Fibroblast of skin of left biceps (primary cell): ENCODE measurements around the gene LMAN2.
"Not testable (repeated sequence)": the region's sequence is repeated elsewhere in the genome, so short reads cannot be mapped to it uniquely, and the experiment has no call there.

ENCODE experiments used
- DNase-seq, 2 experiments: peaks; one replicate each; pipeline ENCODE4 v3.0.0-alpha.2; 2013; ENCODE audit warnings: low read depth in 2 of 2

The LMAN2 gene

DNA sequence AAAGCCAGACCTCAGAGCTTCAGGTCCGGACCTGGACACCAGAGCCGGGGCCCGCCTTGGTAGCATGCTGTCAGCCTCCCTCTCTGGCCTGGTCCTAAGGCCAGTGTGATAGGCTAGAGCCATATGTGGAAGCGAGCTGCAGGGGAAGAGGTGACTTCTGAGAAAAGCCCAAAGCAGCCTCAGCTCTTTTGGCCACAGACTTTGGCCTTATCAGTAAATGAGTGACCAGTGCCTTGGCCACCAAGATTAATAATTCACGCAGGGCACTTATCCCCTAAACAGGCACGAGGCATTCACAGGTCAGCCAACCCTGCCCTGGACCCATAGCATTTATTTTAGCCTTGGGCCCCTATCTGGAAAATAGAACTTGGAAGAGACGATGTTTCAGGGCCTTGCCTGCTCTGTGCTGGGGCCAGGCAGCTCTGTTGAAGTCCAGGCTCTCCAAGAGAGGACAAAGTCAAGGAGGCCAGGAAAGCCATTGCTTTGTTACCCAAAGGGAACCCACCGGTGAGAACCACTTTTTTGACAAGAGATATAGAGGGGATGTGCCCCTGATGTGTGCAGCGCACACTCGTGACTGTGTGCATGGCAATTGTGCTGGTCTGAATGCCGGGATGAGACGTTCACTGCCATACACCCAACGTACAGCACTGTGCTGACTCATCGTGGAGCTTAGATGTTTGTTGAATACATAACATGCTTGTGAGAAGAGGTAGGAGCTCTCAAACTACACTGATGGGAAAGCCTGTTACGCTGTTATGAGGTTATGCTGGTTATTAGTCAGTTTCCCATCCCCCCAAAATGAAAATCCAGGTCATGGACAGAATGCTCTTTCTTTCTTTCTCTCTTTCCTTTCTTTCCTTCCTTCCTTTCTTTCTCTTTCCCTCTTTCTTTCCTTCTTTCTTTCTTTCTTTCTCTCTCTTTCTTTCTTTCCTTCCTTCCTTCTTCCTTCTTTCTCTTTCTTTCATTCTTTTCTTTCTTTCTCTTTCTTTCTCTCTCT, 27.7 kb upstream of the LMAN2 start:
- DNase-seq = no peak

DNA sequence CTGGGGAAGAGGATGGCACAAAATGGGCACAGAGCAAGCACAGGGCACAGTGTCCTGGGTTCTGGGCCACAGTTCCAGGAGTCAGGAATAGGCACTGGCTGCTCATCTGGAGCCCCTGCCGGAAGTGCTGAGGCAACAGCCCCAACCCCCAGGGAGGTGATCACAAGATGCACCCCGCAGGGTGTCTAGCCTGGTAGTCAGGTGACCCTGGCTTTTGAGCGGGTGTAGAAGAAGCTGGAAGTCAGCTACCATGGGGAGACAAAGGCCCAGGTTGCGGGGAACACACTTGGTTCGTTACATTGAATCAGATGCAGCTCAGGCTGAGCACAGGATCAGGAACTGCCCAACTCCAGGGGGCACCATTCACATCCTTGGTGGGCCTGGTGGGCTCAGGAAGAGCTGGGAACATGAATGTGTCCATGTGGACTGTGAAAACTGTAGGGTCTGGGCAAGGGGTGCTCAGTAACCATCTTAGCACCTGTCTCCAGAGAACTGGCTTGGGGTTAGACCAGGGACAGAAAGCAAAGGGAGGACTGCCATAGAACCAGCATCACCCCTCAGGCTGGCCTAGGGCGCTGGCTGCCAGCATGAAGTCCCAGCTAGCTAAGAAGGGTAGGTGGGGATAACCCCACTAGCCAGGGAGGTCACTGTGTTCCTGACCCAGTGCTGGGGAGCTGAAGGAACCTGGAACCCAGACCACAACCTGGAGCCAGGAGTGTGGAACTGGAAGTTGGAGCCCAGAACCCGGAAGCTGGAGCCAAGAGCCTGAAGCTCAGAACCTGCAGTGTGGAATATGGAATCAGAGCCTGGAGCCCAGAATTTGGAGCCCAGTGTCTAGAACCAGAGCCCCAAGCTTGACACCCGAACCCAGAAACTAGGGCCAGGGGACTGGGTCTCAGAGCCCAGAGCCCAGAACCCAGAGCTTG, 26.6 kb upstream of the LMAN2 start:
- DNase-seq = no peak

DNA sequence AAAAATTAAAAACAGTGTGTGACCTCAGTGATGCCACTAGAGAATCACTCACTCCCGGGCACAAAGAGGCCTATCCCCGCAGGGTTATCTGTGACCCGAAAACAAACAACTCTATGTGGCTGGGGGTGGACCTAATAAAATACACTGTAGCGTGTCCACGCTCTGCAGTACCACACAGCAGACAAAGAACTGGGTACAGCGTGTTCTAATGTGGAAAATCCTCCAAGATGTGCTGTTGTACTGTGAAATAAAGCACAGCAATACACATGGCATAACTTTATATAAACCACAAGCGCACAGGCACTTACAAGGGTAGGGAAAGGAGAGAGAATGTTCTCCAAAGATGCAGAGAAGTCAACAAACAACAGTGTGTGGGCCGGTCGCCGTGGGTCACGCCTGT, 24.6 kb upstream of the LMAN2 start:
- DNase-seq = no peak

DNA sequence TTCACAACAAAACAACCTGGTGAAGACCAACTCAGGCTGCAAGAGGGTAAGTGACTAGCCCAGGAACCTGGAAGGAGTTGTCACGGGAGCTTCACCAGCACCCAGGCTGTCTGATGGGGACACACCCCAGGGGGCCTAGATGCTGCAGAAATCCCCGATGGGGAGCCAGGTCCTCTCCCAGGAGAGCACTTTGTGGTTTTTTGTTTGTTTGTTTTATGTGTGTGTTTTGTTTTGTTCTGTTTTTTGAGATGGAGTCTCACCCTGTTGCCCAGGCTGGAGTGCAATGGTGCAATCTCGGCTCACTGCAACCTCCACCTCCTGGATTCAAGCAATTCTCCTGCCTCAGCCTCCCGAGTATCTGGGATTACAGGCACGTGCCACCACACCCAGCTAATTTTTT, 24.0 kb upstream of the LMAN2 start:
- not testable (repeated sequence) for DNase-seq

DNA sequence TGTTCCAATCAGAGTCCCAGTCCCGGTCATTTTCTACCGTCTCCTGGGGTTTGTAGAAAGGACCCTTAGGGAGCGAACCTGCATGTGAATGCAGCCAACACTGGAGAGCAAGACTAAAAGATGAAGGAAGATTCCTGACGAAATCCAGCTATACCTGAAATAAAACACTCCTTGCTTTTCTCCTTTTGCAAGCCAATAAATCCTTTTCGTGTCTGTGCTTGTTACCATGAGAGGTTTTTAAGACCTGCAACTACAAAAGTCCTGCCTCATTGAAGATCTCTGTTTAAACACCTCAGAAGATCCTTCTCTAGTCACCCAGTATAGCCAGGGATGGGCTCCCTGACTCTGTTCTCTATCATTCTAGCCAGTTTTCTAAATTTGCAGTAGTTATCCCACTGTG, 22.7 kb upstream of the LMAN2 start:
- DNase-seq = no peak

DNA sequence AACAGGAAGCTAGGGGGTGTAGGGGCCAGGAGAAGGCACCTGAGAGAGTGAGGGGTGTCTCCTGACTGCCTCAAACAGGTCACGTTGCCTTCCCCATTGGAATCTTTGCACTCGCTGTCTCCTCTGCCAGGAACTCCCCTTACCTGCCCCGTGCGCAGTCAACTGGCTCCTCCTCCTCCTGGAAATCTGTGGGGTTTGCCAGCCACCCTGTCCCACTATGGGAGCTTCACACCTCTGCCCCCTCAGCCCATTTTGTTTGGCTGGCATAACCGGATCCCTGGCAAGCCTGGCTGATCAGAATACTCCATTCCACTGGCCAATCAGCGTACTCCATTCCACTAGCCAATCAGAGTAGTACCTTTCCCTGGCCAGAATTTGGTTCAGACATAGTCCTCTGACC, 22.3 kb upstream of the LMAN2 start:
- no peak for DNase-seq

DNA sequence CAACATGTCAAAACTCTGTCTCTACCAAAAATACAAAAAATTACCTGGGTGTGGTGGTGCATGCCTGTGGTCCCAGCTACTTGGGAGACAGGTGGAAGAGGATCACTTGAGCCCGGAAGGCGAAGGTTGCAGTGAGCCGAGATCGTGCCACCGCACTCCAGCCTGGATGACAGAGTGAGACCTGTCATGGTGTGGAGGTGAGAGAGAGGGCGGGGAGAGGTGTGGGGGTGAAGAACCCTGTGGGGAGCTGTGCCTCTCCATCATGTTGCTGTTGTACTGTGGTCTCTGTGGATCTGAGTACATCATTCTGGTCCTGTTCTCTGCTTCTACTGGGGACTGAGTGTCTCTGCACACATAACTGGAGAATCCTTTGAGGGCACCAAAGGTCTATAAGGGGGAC, 21.4 kb upstream of the LMAN2 start:
- DNase-seq = no peak

DNA sequence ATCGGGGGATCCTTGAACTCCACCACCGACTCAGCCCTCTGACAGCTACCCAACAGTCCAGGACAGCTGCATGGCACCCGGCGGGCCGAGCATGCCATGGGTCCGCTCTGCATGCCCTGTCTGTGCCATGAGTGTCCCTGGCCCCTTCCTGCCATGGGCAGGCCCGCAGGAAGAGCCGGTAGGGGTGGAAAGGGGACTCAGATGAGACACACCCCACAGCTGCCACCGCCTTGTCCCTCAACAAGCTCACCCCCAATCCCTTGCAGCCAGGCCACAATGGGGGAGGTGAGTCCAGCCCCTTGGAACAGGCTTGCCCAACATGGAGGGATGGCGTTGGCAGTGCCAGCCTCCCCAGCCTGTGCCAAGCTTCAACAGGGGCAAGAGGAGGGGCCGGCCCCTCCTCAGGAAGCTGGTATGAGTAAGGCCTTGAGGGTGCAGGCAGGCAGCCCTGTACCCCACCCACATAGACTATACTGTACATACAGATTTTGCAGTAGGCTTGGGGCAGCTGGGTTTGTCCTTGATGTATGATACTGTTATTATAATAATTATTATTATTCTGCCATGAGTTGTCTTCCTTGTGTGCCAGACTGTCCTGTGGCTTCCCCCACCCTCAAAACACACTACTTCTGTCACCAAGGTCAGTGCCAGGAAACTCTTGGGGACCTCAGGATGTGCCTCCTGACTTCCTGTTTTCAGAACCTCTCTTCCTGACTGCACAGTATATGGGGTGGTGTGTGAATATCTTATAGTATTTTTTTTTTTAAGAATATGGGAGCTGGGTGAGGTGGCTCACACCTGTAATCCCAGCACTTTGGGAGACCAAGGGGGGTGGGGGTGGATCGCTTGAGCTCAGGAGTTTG, 20.8 kb upstream of the LMAN2 start:
- no peak for DNase-seq

DNA sequence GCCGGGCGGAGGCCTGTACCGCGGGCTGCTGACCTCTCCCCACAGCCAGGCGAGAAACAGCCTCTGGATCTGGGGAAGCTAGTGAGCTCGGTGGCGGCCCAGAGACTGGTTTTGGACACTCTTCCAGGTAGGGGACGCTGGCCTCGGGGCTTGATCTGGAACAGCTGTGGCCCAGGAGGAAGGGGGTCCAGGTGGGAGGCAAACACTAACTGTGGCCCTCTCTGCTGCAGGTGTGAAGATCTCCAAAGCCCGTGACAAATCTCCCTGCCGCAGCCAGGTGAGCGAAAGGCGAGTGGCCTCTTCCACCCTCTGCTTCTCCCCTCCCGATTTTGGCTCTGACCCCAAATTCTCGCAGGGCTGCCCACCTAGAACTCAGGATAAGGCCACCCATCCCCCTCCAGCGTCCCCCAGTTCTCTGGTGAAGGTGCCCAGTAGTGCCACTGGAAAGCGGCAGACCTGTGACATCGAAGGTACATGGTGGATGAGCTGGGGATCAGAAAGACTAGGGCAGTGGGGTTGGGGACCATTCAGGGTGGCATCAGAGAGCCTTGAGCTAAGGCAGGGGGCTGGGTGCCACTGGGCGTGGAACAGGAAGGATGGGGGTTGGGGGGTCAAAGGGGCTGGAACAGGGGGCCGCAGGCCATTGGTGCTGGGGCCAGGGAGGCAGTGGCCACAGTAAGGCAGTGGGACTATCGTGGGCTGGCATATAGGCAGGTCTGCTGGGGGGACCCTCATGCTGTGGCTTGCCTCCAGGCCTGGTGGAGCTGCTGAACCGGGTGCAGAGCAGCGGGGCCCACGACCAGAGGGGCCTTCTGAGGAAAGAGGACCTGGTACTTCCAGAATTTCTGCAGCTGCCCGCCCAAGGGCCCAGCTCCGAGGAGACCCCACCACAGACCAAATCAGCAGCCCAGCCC, 19.9 kb upstream of the LMAN2 start:
- no peak for DNase-seq

DNA sequence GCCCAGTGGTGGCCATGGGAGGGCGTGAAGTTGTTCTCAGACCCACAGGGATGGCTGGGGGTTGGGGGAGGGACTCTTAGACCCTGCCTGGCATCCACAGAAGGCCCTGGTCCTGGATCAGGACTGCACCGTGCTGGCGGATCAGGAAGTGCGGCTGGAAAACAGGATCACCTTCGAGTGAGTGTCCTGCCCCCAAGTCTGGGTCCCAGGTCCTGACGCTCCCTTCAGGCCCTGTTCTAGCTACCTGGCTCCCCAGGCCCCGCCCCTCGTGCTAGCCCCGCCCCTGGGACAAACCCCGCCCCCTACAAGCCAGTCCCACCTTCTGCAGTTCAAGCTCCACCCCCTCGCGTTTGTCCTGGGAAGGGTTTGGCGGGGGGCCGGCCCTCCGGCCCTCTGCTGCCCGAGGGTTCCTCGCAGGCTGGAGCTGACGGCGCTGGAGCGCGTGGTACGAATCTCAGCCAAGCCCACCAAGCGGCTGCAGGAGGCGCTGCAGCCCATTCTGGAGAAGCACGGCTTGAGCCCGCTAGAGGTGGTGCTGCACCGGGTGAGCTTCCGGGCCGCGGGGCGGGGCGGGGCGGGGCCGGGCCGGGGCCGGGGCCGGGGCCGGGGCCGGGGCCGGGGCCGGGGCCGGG, 19.1 kb upstream of the LMAN2 start:
- DNase-seq = no peak

DNA sequence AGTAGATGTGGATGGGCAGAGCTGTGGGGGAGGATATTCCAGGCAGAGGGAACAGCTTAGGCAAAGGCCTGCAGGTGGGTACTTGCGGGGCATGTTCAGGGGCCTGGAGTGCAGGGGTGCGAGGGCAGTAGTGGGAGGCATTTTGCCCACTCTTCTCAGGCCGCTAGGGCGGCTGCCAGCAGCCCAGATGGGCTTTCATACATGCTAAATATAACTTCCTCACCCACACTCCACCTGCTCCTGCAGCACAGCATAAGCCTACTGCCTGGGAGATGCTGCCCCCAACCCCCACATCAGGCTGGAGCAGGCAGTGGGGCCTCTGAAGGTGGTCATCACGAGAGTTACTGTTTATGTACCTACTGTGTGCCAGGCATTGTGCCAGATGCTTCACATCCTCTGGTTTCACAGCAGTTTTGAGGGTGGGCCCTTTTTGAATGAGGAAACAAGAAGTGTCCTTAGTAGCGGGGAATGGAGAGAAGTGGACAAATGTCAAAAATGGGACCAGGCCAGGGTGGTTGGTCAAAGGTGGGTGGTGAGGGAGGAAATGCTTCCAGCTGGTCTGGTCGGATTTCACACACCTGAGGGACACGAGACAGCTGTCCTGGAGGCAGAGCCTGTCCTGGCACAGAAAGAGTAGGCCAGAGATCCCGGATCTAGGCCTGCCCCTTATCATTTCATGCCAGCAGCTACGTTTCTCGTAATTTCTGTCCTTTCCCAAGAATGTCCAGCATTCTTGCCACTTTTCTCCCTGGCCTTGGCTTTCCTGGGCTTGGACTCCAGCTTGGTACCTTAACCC, 18.4 kb upstream of the LMAN2 start:
- DNase-seq = no peak

DNA sequence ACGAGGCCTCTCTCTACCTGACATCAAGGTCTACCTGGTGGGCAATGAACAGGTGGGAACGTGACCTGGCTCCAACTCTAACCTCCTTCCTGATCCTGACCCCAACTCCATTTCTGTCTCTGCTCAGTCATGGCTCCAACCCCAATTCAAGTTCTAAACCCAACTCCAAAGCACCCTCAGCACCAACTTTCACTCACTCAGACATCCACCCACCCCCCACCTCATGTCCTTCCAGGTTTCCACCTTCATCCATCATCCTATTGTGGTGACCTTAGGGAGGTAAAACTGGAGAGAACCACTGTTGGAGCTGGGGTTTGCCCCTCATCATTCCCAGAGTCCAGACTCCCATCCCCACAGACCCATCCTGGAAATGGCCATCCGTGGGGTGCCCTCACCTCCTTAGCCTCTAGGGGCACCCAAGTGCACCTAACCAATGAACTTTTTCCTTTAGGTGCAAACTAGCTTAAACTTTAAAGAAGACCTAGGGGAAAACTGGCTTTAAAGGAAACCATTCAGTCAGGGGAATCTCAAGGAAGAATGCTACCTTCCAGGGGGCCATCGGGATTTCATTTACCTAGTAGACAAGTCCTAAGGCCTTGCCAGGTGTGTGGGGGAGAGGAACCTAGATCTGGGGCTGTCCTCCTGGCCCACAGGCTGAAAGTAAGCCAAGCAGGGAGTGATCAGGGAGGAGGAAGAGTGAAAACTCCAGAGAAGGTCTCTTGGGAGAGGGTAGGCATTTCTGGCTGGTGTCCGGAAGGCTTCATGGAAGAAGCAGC, 17.6 kb upstream of the LMAN2 start:
- DNase-seq = no peak

DNA sequence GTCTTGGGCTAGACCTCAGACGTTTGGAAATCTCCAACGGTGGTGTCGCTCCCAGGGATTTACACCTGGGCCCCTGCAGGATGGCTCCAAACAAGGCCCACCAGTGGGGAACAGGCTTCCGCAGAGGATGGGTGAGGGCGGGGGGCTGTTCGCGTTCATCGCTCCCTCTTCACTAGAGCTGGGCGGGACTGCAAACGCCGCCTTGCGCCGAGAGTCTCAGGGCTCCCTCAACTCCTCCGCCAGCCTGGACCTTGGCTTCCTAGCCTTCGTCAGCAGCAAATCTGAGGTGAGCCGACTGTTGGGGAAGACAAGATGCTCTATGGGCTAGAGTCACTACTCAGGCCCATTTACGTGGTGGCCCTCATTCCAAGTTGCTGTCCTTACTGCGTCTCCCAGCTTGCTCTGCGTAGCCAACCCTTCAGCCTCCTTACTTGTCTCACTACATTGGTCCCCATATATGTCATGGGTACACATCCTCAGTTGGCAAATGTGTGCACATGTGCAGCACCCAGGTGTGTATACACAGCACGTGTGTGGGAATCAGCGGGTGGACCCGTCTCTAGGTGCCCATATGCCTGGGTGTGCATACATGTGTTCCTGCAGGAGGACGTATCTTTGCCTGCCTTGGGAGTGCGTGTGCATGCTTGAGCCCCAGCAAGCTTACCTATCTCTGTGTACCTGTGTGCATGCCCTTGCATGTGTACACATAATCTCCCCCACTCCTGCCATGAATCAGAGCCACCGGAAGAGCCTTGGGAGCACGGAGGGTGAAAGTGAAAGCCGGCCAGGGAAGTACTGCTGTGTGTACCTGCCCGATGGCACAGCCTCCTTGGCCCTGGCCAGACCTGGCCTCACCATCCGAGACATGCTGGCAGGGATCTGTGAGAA, 16.8 kb upstream of the LMAN2 start:
- DNase-seq = no peak

DNA sequence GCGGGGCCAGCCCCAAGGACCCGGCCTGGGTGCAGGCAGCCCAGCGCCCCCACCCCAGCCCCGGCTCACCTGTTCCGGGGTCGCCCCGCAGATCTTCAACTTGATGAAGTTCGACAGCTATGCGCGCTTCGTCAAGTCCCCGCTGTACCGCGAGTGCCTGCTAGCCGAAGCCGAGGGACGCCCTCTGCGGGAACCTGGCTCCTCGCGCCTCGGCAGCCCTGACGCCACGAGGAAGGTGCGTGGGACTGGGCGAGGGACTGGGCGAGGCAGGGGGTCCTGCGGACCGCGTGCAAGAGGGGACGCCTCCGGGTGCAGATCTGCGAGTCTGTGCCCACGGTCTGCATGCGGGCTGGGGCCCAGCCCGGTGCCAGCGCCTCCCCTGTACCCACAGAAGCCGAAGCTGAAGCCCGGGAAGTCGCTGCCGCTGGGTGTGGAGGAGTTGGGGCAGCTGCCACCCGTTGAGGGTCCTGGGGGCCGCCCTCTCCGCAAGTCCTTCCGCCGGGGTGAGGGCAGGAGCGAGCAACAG, 15.9 kb upstream of the LMAN2 start:
- no peak for DNase-seq

DNA sequence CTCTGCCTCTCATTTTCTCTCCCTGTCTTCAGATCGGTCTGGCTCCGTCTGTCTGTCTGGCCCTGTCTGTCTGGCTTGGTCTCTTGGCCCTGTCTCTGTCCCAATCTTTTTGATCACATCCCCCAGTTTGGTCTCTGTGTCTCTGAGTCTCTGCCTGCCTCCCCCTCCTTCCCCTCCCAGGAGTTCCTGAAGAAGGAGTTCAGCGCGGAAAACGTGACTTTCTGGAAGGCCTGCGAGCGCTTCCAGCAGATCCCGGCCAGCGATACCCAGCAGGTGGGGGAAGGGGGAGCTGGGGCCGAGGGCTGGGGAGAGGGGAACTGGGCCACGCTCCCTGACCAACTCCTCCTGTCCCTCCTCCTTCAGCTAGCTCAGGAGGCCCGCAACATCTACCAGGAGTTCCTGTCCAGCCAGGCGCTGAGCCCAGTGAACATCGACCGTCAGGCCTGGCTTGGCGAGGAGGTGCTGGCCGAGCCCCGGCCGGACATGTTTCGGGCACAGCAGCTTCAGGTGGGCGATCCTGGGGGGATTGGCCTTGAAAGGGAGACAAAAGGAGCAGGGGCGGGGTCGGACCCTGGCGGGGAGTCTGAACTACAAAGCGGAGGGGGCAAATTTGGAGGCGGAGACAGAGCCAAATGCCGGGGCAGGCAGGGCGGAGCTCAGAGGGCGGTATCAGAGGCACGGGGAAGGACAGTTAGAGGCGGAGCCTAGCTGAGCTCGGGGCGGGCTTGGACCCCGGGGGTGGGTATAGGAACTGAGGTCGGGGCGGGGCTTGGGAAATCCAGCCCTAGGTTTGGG, 15.3 kb upstream of the LMAN2 start:
- DNase-seq = peak in 1 of 2 experiments; percentile 55

DNA sequence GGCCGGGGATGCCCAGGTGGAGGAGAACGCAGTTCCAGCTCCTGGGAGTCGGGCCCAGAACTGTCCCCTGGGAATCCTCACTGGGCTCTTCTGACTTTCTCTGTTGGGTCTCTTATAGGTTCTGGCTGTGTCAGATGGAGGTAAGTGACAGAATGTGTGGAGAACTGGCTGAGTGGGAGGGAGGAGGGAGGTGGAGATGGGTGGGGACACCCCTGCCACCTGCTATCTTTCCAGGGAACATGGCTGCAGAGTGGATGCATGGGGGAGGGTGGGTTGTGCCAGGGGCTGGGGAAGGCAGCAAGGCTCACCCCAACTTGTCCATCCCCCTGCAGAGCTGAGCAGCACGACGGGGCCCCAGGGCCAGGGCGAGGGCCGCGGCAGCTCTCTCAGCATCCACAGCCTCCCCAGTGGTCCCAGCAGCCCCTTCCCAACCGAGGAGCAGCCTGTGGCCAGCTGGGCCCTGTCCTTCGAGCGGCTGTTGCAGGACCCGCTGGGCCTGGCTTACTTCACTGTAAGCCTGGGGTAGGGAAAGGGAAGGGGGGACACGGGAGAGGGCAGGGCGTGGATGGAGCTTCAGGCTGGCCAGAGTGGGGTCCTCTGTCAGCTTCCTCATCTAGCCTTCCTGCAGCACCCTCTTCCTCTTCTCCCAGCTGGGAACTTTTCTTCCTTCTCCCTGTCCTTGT, 14.5 kb upstream of the LMAN2 start:
- no peak for DNase-seq
